ENCODE data around the gene DENND1A.
A peak's percentile ranks its signal among the peaks of the same experiment; 100 is the strongest.

Gene DENND1A

GRCh38 chr9:123455187-123455586 is 474.7 kb downstream of the DENND1A start:
- DNase-seq, result no peak
- intact Hi-C loops (cut with DNase I), result no loop called here

- no peak for DNase-seq
- intact Hi-C loops (cut with DNase I), result no loop called here
Measured at GRCh38 chr9:123454361-123454760, 475.6 kb downstream of the DENND1A start.

GRCh38 chr9:123453831-123454321 is 476.1 kb downstream of the DENND1A start:
- intact Hi-C loops (cut with DNase I), result no loop called here
- peak; percentile 51 to 91 (median 77) for DNase-seq

- peak in 1 of 42 donors; percentile 32 for DNase-seq
- intact Hi-C loops (cut with DNase I), result no loop called here
Measured at GRCh38 chr9:123453076-123453667, 476.8 kb downstream of the DENND1A start.

- intact Hi-C loops (cut with DNase I), result no loop called here
- peak in 4 of 42 donors; percentile 20 to 47 (median 30) for DNase-seq
Measured at GRCh38 chr9:123450996-123451395, 478.9 kb downstream of the DENND1A start.

- intact Hi-C loops (cut with DNase I), result no loop called here
Measured at GRCh38 chr9:123450098-123450770, 479.7 kb downstream of the DENND1A start.

GRCh38 chr9:123447934-123448646 is 481.8 kb downstream of the DENND1A start:
- peak in 2 of 42 donors; percentile 7 to 12 for DNase-seq
- intact Hi-C loops (cut with DNase I), result no loop called here

More at GRCh38 chr9:123450098-123450770, 479.7 kb downstream of the DENND1A start:
- peak in 2 of 42 donors; percentile 30 to 37 for DNase-seq

- peak in 2 of 42 donors; percentile 19 to 28 for DNase-seq
- intact Hi-C loops (cut with DNase I), result no loop called here
Measured at GRCh38 chr9:123445981-123446610, 483.8 kb downstream of the DENND1A start.

- DNase-seq, result peak in 1 of 42 donors; percentile 21
- intact Hi-C loops (cut with DNase I), result no loop called here
Measured at GRCh38 chr9:123445116-123445515, 484.8 kb downstream of the DENND1A start.

- intact Hi-C loops (cut with DNase I), result no loop called here
- DNase-seq, result no peak
Measured at GRCh38 chr9:123441769-123442168, 488.2 kb downstream of the DENND1A start.

GRCh38 chr9:123440256-123440655 is 489.7 kb downstream of the DENND1A start:
- DNase-seq, result peak in 3 of 42 donors; percentile 9 to 34 (median 26)
- intact Hi-C loops (cut with DNase I), result no loop called here

GRCh38 chr9:123438821-123439220 is 491.1 kb downstream of the DENND1A start:
- intact Hi-C loops (cut with DNase I), result no loop called here
- peak in 4 of 42 donors; percentile 13 to 42 (median 26) for DNase-seq

- intact Hi-C loops (cut with DNase I), result no loop called here
- DNase-seq, result peak in 4 of 42 donors; percentile 7 to 29 (median 18)
Measured at GRCh38 chr9:123438321-123438720, 491.6 kb downstream of the DENND1A start.

- intact Hi-C loops (cut with DNase I), result no loop called here
- peak in 7 of 42 donors; percentile 12 to 43 (median 29) for DNase-seq
Measured at GRCh38 chr9:123437201-123437600, 492.7 kb downstream of the DENND1A start.

GRCh38 chr9:123435471-123435870 is 494.5 kb downstream of the DENND1A start:
- DNase-seq, result peak in 4 of 42 donors; percentile 4 to 22 (median 9)
- intact Hi-C loops (cut with DNase I), result no loop called here

- peak in 4 of 42 donors; percentile 9 to 18 (median 15) for DNase-seq
Measured at GRCh38 chr9:123434619-123435240, 495.2 kb downstream of the DENND1A start.

GRCh38 chr9:123432331-123433236 is 497.3 kb downstream of the DENND1A start:
- peak in 3 of 42 donors; percentile 4 to 22 (median 11) for DNase-seq

More at GRCh38 chr9:123434619-123435240, 495.2 kb downstream of the DENND1A start:
- intact Hi-C loops (cut with DNase I), result no loop called here

GRCh38 chr9:123431581-123431980 is 498.3 kb downstream of the DENND1A start:
- DNase-seq, result peak in 2 of 42 donors; percentile 2 to 12
- intact Hi-C loops (cut with DNase I), result no loop called here

More at GRCh38 chr9:123432331-123433236, 497.3 kb downstream of the DENND1A start:
- intact Hi-C loops (cut with DNase I), result no loop called here

All from head of caudate nucleus (tissue), 42 donors.